ENCODE data around the gene YES1.
"Not testable (repeated sequence)": the region's sequence is repeated elsewhere in the genome, so short reads cannot be mapped to it uniquely, and the experiment has no call there.

Gene YES1

GRCh38 chr18:825891-826585 is 14.0 kb upstream of the YES1 start:
- in situ Hi-C loops (cut with HindIII; ENCODE audit: low sequenced_read_pairs), result no loop called here

DNA sequence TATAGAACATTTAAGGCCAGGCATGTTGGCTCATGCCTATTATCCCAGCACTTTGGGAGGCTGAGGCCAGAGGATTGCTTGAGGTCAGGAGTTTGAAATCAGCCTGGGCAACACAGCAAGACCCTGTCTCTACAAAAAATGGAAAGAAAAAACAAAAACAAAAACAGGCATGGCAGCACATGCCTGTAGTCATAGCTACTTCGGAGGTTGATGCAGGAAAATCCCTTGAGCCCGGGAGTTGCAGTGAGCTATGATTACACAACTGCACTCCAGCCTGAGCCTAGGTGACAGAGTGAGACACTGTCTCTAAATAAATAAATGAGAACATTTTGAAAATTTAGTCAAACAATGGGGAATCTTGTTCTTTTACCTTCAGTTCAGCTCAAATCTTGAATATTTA is 12.1 kb upstream of the YES1 start:
- in situ Hi-C loops (cut with HindIII; ENCODE audit: low sequenced_read_pairs), result loop anchor here (5.0 kb wide), 1 partner anchor 87 kb away; no protein-coding TSS in a partner anchor

- in situ Hi-C loops (cut with HindIII; ENCODE audit: low sequenced_read_pairs), result loop anchor here (5.0 kb wide), 1 partner anchor 83 kb away; no protein-coding TSS in a partner anchor
Measured at GRCh38 chr18:820591-821165, 8.6 kb upstream of the YES1 start.

- in situ Hi-C loops (cut with HindIII; ENCODE audit: low sequenced_read_pairs), result no loop called here
Measured at GRCh38 chr18:816869-817268, 4.8 kb upstream of the YES1 start.

- in situ Hi-C loops (cut with HindIII; ENCODE audit: low sequenced_read_pairs), result no loop called here
Measured at GRCh38 chr18:816088-816653, 4.1 kb upstream of the YES1 start.

- in situ Hi-C loops (cut with HindIII; ENCODE audit: low sequenced_read_pairs), result no loop called here
Measured at GRCh38 chr18:815353-815752, 3.3 kb upstream of the YES1 start.

GRCh38 chr18:814300-815084 is 2.5 kb upstream of the YES1 start:
- in situ Hi-C loops (cut with HindIII; ENCODE audit: low sequenced_read_pairs), result no loop called here

DNA sequence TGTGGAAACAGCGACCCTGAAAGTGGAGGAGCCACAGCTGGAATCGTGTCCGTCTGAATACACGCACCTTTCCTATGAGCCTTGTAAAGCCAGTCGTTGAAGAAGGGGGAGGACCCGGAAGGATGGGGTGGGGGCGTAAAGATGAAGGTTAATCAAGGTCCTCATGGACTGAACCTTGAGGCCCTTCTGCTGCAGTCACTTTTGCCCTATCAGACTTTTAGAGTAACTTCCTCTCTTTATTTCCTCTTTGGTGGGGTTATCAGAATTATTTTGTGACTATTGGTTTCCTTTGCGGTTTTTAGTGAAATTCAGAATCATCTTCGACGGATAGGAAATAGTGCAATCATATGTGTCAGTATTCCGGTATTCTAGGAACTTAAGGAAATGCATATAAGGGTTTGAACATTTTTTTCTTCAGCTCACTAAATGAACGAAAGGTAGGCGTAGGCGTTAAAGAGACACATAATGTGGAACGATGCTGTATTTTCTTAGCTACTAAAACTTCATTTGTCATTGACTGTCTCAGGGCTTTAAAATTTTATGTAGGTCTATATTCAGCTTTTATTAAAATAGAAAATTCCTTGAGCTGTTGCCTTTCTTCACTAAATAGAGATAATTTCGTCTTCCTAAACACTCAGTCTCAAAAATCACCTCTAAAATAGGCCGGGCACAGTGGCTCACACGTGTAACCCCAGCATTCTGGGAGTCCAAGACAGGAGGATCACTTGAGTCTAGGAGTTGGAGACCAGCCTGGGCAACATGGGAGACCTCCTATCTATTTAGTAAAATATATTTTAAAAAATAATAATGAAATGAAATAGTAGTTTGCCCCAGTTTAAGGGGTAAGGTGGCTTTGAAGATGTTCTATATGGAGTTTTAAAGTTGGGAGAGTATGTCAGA is 1.4 kb upstream of the YES1 start:
- in situ Hi-C loops (cut with HindIII; ENCODE audit: low sequenced_read_pairs), result no loop called here

GRCh38 chr18:812376-813171 is 532 bp upstream of the YES1 start:
- in situ Hi-C loops (cut with HindIII; ENCODE audit: low sequenced_read_pairs), result no loop called here

- in situ Hi-C loops (cut with HindIII; ENCODE audit: low sequenced_read_pairs), result no loop called here
Measured at GRCh38 chr18:811182-811891, 705 bp downstream of the YES1 start.

- in situ Hi-C loops (cut with HindIII; ENCODE audit: low sequenced_read_pairs), result no loop called here
Measured at GRCh38 chr18:809985-810642, 1.9 kb downstream of the YES1 start.

- in situ Hi-C loops (cut with HindIII; ENCODE audit: low sequenced_read_pairs), result not testable (repeated sequence)
Measured at GRCh38 chr18:809228-809627, 2.8 kb downstream of the YES1 start.

- in situ Hi-C loops (cut with HindIII; ENCODE audit: low sequenced_read_pairs), result no loop called here
Measured at GRCh38 chr18:808502-808901, 3.5 kb downstream of the YES1 start.

DNA sequence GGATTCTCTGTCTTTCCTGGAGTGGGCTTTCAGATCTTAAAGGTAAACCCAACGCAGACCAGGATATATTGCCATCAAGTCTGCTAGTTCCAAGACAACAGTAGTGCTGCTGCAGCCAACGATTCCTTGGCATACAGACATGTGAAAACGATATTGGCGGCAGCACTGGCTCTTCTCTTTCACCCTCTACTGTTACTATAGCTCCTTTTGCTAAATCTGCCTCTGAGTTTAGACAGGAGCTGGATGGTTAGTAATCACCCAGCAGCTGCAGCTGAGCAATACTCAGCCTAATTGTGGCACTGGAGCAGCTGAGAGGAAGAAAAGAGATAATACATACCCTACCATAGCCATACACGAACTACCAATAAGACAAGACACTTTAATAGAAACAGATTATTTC is 4.0 kb downstream of the YES1 start:
- in situ Hi-C loops (cut with HindIII; ENCODE audit: low sequenced_read_pairs), result no loop called here

DNA sequence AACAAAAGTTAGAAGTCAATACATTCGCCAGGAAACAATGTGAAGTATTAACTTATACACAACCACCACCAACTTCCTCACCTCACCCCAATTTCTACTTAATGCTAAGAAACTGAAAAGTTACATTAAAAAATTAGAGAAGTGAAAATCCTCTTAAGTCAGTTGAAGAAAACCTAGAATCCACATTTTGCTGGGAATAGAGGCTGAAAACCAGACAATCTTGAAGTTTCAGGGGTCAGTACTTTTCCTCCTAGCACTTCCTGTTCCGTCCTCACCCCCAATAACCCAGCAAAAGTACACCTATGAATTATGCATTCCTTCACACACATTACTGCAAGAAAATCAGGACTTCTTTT is 6.3 kb downstream of the YES1 start:
- in situ Hi-C loops (cut with HindIII; ENCODE audit: low sequenced_read_pairs), result no loop called here

DNA sequence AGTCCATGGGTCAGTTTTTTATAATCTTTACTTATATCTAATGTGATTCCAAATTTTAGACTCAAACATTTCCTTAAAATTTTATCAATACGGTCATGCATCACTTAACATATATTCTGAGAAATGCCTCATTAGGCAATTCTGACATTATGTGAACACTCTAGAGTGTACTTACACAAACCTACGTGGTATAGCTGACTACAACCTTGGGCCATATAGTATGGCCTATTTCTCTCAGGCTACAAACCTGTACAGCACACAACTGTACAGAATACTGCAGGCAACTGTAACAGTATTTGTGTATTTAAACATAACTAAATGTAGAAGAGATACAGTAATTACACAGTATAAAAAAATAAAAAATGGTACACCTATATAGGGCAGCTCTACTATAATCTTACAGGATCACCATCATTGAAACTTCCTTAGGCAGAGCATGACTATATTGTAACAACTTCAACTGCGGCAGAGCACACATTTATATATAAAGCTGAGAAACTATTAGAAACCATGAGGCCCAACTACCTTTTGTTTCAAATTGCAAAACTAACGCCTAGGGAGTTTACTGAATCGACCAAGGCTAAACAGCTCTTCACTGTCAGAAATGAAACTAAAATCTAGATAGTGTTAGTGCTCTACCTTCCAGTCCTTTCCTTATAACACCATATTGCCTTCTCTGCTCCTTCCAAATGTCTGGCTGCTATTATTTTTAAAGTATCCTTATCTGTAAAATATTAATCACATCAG is 6.9 kb downstream of the YES1 start:
- in situ Hi-C loops (cut with HindIII; ENCODE audit: low sequenced_read_pairs), result no loop called here

DNA sequence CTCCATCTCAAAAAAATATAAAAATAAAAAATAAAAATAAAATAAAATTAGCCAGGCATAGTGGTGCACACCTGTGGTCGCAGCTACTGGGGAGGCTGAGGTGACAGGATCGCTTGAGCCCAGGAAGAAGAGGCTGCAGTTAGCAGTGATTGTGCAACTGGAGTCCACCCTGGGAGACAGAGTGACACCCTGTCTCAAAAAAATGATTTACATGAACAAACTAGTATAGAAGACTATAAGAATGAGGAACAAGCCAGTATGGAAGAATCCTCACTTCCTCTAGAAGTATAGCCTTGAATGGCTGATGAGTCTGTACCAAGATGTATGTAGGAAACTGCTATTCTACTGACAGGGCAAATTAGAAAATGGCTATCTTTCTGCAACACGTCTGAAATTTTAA is 10.9 kb downstream of the YES1 start:
- in situ Hi-C loops (cut with HindIII; ENCODE audit: low sequenced_read_pairs), result no loop called here

- in situ Hi-C loops (cut with HindIII; ENCODE audit: low sequenced_read_pairs), result no loop called here
Measured at GRCh38 chr18:799943-800342, 12.1 kb downstream of the YES1 start.
